T-cell (primary cell): ENCODE results near the gene SDSL. TPM values are rescaled to one million over a fixed set of nuclear protein-coding genes. Genes with fewer than 3 reads are reported as not detected.
A peak's percentile ranks its signal among the peaks of the same experiment; 100 is the strongest.

Experiments used
- ATAC-seq, 4 experiments: fragments of 200-7000 bp in 3 of 4; fragments of 150-1000 bp in 1 of 4; cut with Tn5 transposase; replicated peaks in 1 of 4; 1 replicate in 3 of 4; 2 replicates in 1 of 4; pipeline ENCODE4 v1.10.0; 2021; ENCODE audit warnings: moderate library complexity in 3 of 4, mild to moderate bottlenecking in 2 of 4, moderate number of reproducible peaks in 1 of 4
- CTCF ChIA-PET, 2 donors: fragments of 300-600 bp; sonication (Branson Sonifier 250); formaldehyde crosslinking; loops; one replicate each; lab custom pipeline; 2022; ENCODE audit warnings: antibody characterized with exemption in 2 of 2; lab: Charles Lee
- POLR2A ChIA-PET, 2 donors: fragments of 300-600 bp; sonication (Branson Sonifier 250); formaldehyde crosslinking; loops; one replicate each; lab custom pipeline; 2022; ENCODE audit warnings: antibody characterized with exemption in 2 of 2; lab: Charles Lee
- DNase-seq, 35 experiments: peaks; one replicate each; pipeline versions ENCODE4 v3.0.0 to v3.0.0-alpha.2; 2013 to 2023
- H3K27ac ChIP-seq: one replicate; pipeline ENCODE4 v1.5.1; 2013; ENCODE audit warnings: low read length
- H3K27me3 ChIP-seq, 2 experiments: replicated peaks in 1 of 2; 1 replicate in 1 of 2; 2 replicates in 1 of 2; pipeline versions ENCODE4 v1.6.1 to v1.7.0; 2013; ENCODE audit warnings: low read length in 1 of 2, mixed read lengths in 1 of 2; ENCODE audit not compliant: control insufficient read depth in 2 of 2, insufficient read depth in 2 of 2; ENCODE audit errors: extremely low read depth in 1 of 2
- H3K36me3 ChIP-seq, 2 donors: 1 replicate in 1 of 2; 2 replicates in 1 of 2; pipeline versions ENCODE4 v1.6.1 to v1.7.0; 2013; ENCODE audit warnings: low read length in 1 of 2; ENCODE audit not compliant: control insufficient read depth in 2 of 2, insufficient read depth in 1 of 2; ENCODE audit errors: extremely low read depth in 1 of 2
- H3K4me1 ChIP-seq, 2 experiments: 1 replicate in 1 of 2; 2 replicates in 1 of 2; pipeline versions ENCODE4 v1.6.1 to v1.7.0; 2013; ENCODE audit warnings: low read length in 2 of 2, mixed read lengths in 1 of 2; ENCODE audit not compliant: insufficient read depth in 2 of 2, control insufficient read depth in 1 of 2; ENCODE audit errors: extremely low read depth in 1 of 2
- H3K4me3 ChIP-seq, 2 donors: 1 replicate in 1 of 2; 2 replicates in 1 of 2; pipeline versions ENCODE4 v1.5.1 to v1.7.0; 2013; ENCODE audit warnings: mild to moderate bottlenecking in 2 of 2, low read length in 1 of 2, moderate library complexity in 1 of 2; ENCODE audit not compliant: control insufficient read depth in 1 of 2; ENCODE audit errors: extremely low read depth in 1 of 2
- H3K9me3 ChIP-seq: 2 replicates; pipeline ENCODE4 v1.7.0; 2013
- H3K27ac Mint-ChIP-seq, 2 donors: one replicate each; pipeline ENCODE4 v1.8.0; 2020 to 2021; ENCODE audit warnings: mild to moderate bottlenecking in 2 of 2, mixed read lengths in 2 of 2
- H3K27me3 Mint-ChIP-seq, 2 donors: one replicate each; pipeline ENCODE4 v1.8.0; 2021 to 2022; ENCODE audit warnings: mixed read lengths in 2 of 2
- H3K36me3 Mint-ChIP-seq: one replicate; pipeline ENCODE4 v1.8.0; 2021; ENCODE audit warnings: mixed read lengths
- H3K4me1 Mint-ChIP-seq, 3 donors: one replicate each; pipeline ENCODE4 v1.8.0; 2020 to 2022; ENCODE audit warnings: mixed read lengths in 3 of 3, mild to moderate bottlenecking in 1 of 3
- H3K4me3 Mint-ChIP-seq, 3 donors: one replicate each; pipeline ENCODE4 v1.8.0; 2020 to 2022; ENCODE audit warnings: mild to moderate bottlenecking in 3 of 3, mixed read lengths in 3 of 3, moderate library complexity in 3 of 3
- H3K9me3 Mint-ChIP-seq, 3 donors: one replicate each; pipeline ENCODE4 v1.8.0; 2020 to 2022; ENCODE audit warnings: mixed read lengths in 3 of 3
- WGBS: methylation state at CpG from one replicate; pipeline ENCODE4 v1.1.5; 2013; ENCODE audit warnings: missing lambda C conversion rate; ENCODE audit not compliant: insufficient coverage; 5-methylcytosine and 5-hydroxymethylcytosine counted together
- total RNA-seq, 35 experiments: library from RNA in 6 of 35; stranded (reverse) in 6 of 35; fragments of 120-200 nt in 1 of 35; gene quantifications; one replicate each; pipeline versions ENCODE4 v1.2.1 to v1.2.4 and lab custom pipeline; 2013 to 2026

Gene SDSL, protein sequence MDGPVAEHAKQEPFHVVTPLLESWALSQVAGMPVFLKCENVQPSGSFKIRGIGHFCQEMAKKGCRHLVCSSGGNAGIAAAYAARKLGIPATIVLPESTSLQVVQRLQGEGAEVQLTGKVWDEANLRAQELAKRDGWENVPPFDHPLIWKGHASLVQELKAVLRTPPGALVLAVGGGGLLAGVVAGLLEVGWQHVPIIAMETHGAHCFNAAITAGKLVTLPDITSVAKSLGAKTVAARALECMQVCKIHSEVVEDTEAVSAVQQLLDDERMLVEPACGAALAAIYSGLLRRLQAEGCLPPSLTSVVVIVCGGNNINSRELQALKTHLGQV
- 1 to 10 TPM in 1 of 5 donors, under 1 TPM in 3, not detected in 1; 0.19 to 2.3 (median 0.44) TPM for total RNA-seq
- not detected for total RNA-seq (2013)
- total RNA-seq (lab: John Stamatoyannopoulos, UW) = 0 to 5.1 (median 0.06) reads per million in 29 experiments

DNA sequence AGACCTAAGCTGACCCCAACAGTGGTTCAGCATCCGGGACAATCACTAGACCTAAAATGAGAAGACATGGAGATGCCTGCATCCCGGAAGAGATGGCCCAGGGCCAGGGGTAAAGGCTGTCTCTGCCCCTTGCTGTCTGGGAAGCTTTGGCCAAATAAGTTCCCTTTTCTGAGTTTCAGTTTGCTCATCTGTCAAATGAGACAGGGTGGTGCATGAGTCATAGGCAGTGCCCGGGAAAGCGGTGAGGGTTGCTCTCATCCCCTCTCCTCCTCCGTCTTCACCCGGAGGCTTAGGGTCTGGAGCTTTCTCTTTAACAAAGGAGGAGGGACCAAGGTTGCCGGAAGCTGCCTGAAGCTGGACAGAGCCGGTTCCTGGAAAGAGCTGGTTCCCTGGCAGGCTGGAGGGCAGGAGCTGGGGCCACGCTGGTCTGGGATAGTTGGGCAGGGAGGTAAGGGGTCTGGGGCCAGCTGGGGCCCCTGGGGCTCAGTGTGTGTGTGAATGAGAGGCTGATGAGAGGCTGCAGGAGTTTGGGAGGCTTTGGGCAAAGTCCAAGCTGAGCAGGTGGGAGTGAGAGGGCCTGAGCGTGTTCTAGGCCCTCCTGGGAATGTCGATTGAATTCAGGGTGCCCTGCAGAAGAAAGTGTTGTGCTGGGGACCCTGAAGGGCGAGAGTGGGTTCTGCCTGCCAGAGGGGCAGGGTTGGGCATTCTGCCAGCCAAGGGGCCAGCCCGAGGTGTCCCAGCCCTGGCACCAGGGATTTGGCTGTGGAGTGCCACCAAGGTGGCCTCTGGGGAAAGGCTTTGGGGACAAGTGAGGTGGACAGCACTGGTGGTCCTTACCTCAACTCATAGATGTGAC lies at the start of gene SDSL:
TSS of gene SDSL (plus strand) at position 351 of the 856 bp plus-strand sequence. CDS start 5,603 bp downstream, outside the sequence.
- 23% methylated on average over 9 of the region's 13 CpGs for WGBS
- peak in 1 of 35 experiments; percentile 29 for DNase-seq
- ChIA-PET POLR2A (no interaction called here), CTCF (no interaction called here)
- H3K9me3 ChIP-seq = no peaks in the 10 kb centered on the region
- no peak within 1 kb of the TSS for H3K27ac ChIP-seq
- peaks cover 0 to 3% of the 10 kb centered on the region in 2 experiments for H3K4me1 ChIP-seq
- Mint-ChIP-seq H3K27me3 (peaks cover 0 to 24% of the 10 kb centered on the region in 2 donors), H3K9me3 (no peaks in the 10 kb centered on the region), H3K27ac (no peak within 1 kb of the TSS), H3K4me3 (no peak within 1 kb of the TSS), H3K4me1 (peaks cover 0 to 4% (median 0%) of the 10 kb centered on the region in 3 donors), H3K36me3 (no peaks in the 10 kb centered on the region)
- ATAC-seq = peak in 2 of 4 experiments; percentile 13 to 43
- H3K4me3 ChIP-seq = no peak within 1 kb of the TSS
- H3K36me3 ChIP-seq = no peaks in the 10 kb centered on the region
- H3K27me3 ChIP-seq = peaks cover 0 to 35% of the 10 kb centered on the region in 2 experiments

DNA sequence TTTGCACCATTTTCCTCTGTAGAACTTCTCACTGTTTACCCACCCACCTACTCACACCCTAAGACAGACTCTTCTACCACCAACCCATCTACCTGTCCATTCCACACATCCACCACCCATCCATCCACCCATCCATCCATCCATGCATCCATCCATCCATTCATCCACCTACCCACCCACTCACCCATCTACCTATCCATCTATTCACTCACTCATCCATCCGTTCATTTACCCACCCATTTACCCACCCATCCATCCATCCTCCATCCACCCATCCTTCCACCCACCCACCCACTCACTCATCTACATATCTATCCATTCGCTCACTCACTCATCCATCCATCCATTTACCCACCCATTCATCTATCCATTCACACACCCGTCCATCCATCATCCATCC lies 48.7 kb upstream of the SDSL start:
- H3K4me1 Mint-ChIP-seq = peaks cover 0 to 7% (median 0%) of the 10 kb centered on the region in 3 donors
- H3K27ac Mint-ChIP-seq = no peak overlapping the region
- no peak for ATAC-seq
- H3K36me3 ChIP-seq = peaks cover 11 to 28% of the 10 kb centered on the region in 2 donors
- DNase-seq = no peak
- no peaks in the 10 kb centered on the region for H3K27me3 Mint-ChIP-seq
- H3K4me3 Mint-ChIP-seq = no peak overlapping the region
- H3K9me3 Mint-ChIP-seq = no peaks in the 10 kb centered on the region
- H3K4me3 ChIP-seq = no peak overlapping the region
- POLR2A ChIA-PET = no interaction called here
- peaks cover 40% of the 10 kb centered on the region for H3K36me3 Mint-ChIP-seq
- no peak overlapping the region for H3K27ac ChIP-seq
- H3K9me3 ChIP-seq = no peaks in the 10 kb centered on the region
- H3K27me3 ChIP-seq = no peaks in the 10 kb centered on the region
- 100% methylated on average over 3 of the region's 3 CpGs for WGBS
- CTCF ChIA-PET = interaction anchor here in 1 of 2 donors (0.6 kb wide), 1 partner anchor 34 kb away, joined by 3 read pairs; no protein-coding TSS in a partner anchor
- H3K4me1 ChIP-seq = no peaks in the 10 kb centered on the region

DNA sequence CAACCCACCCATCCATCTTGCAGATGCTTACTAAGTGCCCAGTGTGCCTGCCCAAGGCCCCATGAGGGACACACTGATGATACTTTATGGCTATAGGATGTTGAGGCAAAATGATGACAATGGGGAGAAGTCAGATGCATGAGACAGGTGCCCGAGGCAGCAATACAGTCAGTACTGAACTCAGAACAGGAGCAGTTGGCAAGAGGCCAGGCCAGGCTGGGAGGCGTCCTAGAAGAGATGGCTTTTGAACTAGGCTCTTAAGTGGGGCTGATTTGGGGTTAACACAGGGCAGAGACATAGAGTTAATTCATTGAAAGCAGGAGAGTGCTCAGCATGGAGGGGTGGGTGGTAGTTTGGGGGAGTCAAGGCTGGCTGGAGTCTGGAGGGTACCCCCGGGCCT lies 48.2 kb upstream of the SDSL start:
- no peaks in the 10 kb centered on the region for H3K9me3 ChIP-seq
- H3K9me3 Mint-ChIP-seq = no peaks in the 10 kb centered on the region
- no peak for DNase-seq
- no peak overlapping the region for H3K4me3 Mint-ChIP-seq
- no peak overlapping the region for H3K4me3 ChIP-seq
- ChIA-PET CTCF (no interaction called here), POLR2A (no interaction called here)
- 90% methylated on average over 2 of the region's 3 CpGs for WGBS
- ATAC-seq = no peak
- H3K27me3 ChIP-seq = no peaks in the 10 kb centered on the region
- H3K4me1 ChIP-seq = no peaks in the 10 kb centered on the region
- H3K27me3 Mint-ChIP-seq = no peaks in the 10 kb centered on the region
- peaks cover 38% of the 10 kb centered on the region for H3K36me3 Mint-ChIP-seq
- H3K36me3 ChIP-seq = peaks cover 11 to 28% of the 10 kb centered on the region in 2 donors
- H3K27ac ChIP-seq = no peak overlapping the region
- H3K27ac Mint-ChIP-seq = no peak overlapping the region
- H3K4me1 Mint-ChIP-seq = peaks cover 0 to 7% (median 0%) of the 10 kb centered on the region in 3 donors

DNA sequence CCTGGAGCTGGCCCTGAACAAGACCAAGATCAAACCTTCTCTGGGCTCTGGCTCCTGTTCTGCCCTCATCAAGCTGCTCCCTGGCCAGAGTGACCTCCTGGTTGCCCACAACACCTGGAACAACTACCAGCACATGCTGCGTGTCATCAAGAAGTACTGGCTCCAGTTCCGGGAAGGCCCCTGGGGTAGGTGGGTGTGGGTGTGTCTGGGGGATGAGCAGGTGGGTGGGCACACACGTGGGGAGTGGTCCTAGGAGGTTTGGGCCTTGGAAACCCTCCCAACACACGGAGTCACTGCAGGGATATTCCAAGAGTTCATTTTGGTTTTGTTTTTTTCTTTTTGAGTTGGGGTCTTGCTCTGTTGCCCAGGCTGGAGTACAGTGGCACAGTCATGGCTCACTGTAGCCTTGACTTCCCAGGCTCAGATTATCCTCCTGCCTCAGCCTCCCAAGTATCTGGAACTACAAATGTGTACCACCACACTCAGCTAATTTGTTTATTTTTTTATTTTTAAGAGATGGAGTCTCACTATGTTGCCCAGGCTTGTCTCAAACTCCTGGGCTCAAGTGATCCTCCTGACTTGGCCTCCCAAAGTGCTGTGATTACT lies 47.3 kb upstream of the SDSL start:
- Histone ChIP-seq H3K27me3 (no peaks in the 10 kb centered on the region), H3K4me3 (no peak overlapping the region), H3K9me3 (no peaks in the 10 kb centered on the region), H3K36me3 (peaks cover 11 to 28% of the 10 kb centered on the region in 2 donors), H3K4me1 (no peaks in the 10 kb centered on the region), H3K27ac (no peak overlapping the region)
- no peaks in the 10 kb centered on the region for H3K9me3 Mint-ChIP-seq
- H3K36me3 Mint-ChIP-seq = peaks cover 33% of the 10 kb centered on the region
- ChIA-PET CTCF (no interaction called here), POLR2A (no interaction called here)
- DNase-seq (no peak), ATAC-seq (no peak)
- no peak overlapping the region for H3K4me3 Mint-ChIP-seq
- peaks cover 0 to 7% (median 0%) of the 10 kb centered on the region in 3 donors for H3K4me1 Mint-ChIP-seq
- H3K27me3 Mint-ChIP-seq = no peaks in the 10 kb centered on the region
- H3K27ac Mint-ChIP-seq = no peak overlapping the region
- no CpG with 5 or more reads among the region's 4 CpGs for WGBS

DNA sequence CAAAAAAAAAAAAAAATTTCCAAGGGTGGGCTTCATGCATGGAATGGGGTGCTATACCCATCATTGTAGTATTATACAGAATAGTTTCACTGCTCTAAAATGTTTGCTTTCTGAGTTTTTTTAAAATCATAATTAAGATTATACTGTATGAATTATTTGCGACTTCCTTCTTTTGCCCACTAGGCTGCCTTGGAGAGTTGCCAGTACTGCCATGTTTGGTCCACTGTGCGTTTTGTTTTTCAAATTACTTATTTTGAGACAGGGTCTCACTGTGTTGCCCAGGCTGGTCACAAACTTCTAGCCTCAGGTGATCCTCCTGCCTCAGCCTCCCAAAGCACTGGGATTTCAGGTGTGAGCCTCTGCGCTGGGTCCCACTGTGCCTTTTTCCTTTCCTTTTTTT lies 43.9 kb upstream of the SDSL start:
- no peak overlapping the region for H3K4me3 ChIP-seq
- DNase-seq = no peak
- no peak for ATAC-seq
- H3K4me1 ChIP-seq = no peaks in the 10 kb centered on the region
- Mint-ChIP-seq H3K9me3 (no peaks in the 10 kb centered on the region), H3K27me3 (no peaks in the 10 kb centered on the region), H3K4me3 (no peak overlapping the region), H3K4me1 (no peaks in the 10 kb centered on the region), H3K27ac (no peak overlapping the region), H3K36me3 (peaks cover 24% of the 10 kb centered on the region)
- H3K36me3 ChIP-seq = peaks cover 16 to 27% of the 10 kb centered on the region in 2 donors
- no peak overlapping the region for H3K27ac ChIP-seq
- POLR2A ChIA-PET = no interaction called here
- 79% methylated on average over 2 of the region's 3 CpGs for WGBS
- no peaks in the 10 kb centered on the region for H3K9me3 ChIP-seq
- H3K27me3 ChIP-seq = no peaks in the 10 kb centered on the region
- CTCF ChIA-PET = interaction anchor here in 1 of 2 donors (0.5 kb wide), 1 partner anchor 17 kb away, joined by 3 read pairs; no protein-coding TSS in a partner anchor

DNA sequence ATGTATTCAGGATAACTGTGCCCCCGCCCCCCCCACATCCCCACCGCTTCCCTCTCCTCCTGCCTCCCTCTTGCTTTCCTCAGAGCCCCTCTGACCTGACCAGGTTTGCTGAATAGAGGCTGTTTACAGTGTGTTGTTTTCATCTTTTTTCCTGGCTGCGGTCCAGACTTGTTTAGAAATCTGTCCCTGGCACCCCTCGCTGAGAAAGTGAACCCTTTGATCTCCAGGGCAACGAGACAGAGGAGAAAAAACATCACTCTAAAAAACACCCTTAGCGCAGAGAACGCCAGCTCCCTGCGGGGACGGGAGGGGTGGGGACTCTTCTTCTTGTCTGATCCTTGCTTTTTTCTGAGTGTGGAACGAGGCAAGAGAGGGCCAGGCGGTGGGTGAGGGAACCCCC lies 41.0 kb upstream of the SDSL start:
- Histone ChIP-seq H3K36me3 (peaks cover 12 to 20% of the 10 kb centered on the region in 2 donors), H3K9me3 (no peaks in the 10 kb centered on the region), H3K27me3 (no peaks in the 10 kb centered on the region), H3K4me3 (no peak overlapping the region), H3K4me1 (no peaks in the 10 kb centered on the region), H3K27ac (no peak overlapping the region)
- Mint-ChIP-seq H3K9me3 (no peaks in the 10 kb centered on the region), H3K36me3 (peaks cover 21% of the 10 kb centered on the region), H3K27ac (no peak overlapping the region), H3K4me1 (no peaks in the 10 kb centered on the region), H3K27me3 (no peaks in the 10 kb centered on the region), H3K4me3 (no peak overlapping the region)
- ATAC-seq = no peak
- ChIA-PET CTCF (no interaction called here), POLR2A (no interaction called here)
- DNase-seq = no peak
- 100% methylated on average over 1 of the region's 11 CpGs for WGBS
